Mucosa of descending colon (tissue), 3 donors: ENCODE data around the gene CPED1. TPM values are rescaled to one million over a fixed set of nuclear protein-coding genes. Genes with fewer than 3 reads are reported as not detected.
"Not testable (repeated sequence)": the region's sequence is repeated elsewhere in the genome, so short reads cannot be mapped to it uniquely, and the experiment has no call there.

ENCODE experiments used
- ATAC-seq: fragments of 200-7000 bp; cut with Tn5 transposase; one replicate; pipeline ENCODE4 v1.9.1; 2020; ENCODE audit warnings: mild to moderate bottlenecking, moderate library complexity
- DNase-seq, 3 donors: peaks; one replicate each; pipeline ENCODE4 v3.0.0-alpha.2; 2020
- H3K36me3 ChIP-seq: fragments of 200-600 bp; one replicate; pipeline ENCODE4 v1.8.0; 2021; ENCODE audit warnings: low read depth, mild to moderate bottlenecking
- H3K4me1 ChIP-seq: fragments of 200-600 bp; one replicate; pipeline ENCODE4 v1.8.0; 2021; ENCODE audit warnings: low read depth, mild to moderate bottlenecking
- H3K4me3 ChIP-seq: fragments of 200-600 bp; one replicate; pipeline ENCODE4 v1.8.0; 2021; ENCODE audit warnings: mild to moderate bottlenecking
- H3K9me3 ChIP-seq: fragments of 200-600 bp; one replicate; pipeline ENCODE4 v1.8.0; 2021; ENCODE audit warnings: mild to moderate bottlenecking
- intact Hi-C, 2 donors: fragments of 100-400 bp; cut with DNase I in 1 of 2; cut with micrococcal nuclease in 1 of 2; formaldehyde crosslinking; loops; one replicate each; pipeline versions ENCODE4 v1.11.0 to v1.11.1; 2022; cut with DNase I, micrococcal nuclease
- total RNA-seq, 3 donors: library from RNA; stranded (reverse); fragmentation: NEBNext Ultra II Directional in 2 of 3; extraction: Animal tissue kit (Norgen Biotek cat#: 25700) in 2 of 3; gene quantifications; one replicate each; pipeline versions ENCODE4 v1.2.1 to v1.2.4, GENCODE V29; 2021 to 2023
- TF ChIP-seq, protein P1 (sequence below): fragments of 200-600 bp; IDR thresholded peaks from one replicate; pipeline ENCODE4 v1.8.0; 2022; ENCODE audit warnings: antibody characterized with exemption, mild to moderate bottlenecking
- donor health status: DM: no; HTN: no; CAD: no; lungs with moderate emphysema.
- donor health status: DM: no; HTN: no; CAD: no.
- donor health status: DM: no; HTN: yes; CAD: no.

Gene CPED1
- total RNA-seq, 3 donors from 2014 or later, result 6.5 to 67.7 (median 8.8) TPM

- no peaks in the 10 kb centered on the region for H3K36me3 ChIP-seq
- no peaks in the 10 kb centered on the region for H3K9me3 ChIP-seq
- intact Hi-C loops, result no loop called here
- no peaks in the 10 kb centered on the region for H3K4me1 ChIP-seq
- TF ChIP-seq, protein P1, sequence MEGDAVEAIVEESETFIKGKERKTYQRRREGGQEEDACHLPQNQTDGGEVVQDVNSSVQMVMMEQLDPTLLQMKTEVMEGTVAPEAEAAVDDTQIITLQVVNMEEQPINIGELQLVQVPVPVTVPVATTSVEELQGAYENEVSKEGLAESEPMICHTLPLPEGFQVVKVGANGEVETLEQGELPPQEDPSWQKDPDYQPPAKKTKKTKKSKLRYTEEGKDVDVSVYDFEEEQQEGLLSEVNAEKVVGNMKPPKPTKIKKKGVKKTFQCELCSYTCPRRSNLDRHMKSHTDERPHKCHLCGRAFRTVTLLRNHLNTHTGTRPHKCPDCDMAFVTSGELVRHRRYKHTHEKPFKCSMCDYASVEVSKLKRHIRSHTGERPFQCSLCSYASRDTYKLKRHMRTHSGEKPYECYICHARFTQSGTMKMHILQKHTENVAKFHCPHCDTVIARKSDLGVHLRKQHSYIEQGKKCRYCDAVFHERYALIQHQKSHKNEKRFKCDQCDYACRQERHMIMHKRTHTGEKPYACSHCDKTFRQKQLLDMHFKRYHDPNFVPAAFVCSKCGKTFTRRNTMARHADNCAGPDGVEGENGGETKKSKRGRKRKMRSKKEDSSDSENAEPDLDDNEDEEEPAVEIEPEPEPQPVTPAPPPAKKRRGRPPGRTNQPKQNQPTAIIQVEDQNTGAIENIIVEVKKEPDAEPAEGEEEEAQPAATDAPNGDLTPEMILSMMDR, result no peak
- DNase-seq (no peak), ATAC-seq (no peak)
- H3K4me3 ChIP-seq, result no peak overlapping the region
These were observed 41.8 kb downstream of the CPED1 start for GRCh38 chr7:121030308-121030707.

DNA sequence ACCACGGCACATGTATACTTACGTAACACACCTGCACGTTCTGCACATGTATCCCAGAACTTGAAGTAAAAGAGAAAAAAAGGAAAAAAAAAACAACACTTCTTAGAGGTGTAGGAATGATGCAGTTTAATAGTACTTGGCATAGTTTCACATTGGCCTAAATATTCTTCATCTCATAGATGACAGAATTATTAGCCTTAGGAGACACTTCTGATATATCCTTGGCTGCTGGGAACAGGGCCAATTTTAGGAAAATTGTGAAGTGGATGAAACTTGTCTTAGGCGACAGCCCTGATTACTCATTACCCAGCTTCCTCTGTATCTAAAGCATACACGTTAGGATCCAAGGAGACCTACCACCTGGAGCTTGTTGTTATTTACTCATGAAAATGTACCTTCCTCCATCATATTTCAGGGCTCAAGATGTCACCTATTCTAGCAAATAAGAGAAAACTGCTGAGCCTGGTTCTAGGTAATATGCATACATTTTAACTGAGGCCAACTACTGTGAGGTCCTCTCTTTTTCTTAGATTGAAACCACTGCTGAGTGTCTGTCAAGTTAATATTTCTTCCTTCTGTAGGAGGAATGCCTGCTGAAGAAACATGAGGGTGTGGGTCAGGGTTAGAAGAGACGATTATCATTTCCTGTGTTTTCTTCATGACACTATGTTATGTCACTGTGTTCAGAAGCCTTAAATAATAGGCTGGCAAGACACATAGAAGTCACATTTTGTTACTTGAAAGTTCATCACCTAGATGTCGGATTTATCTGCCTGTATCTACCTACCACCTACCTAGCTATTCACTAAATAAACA lies 44.3 kb downstream of the CPED1 start:
- DNase-seq (no peak), ATAC-seq (no peak)
- Histone ChIP-seq H3K36me3 (no peaks in the 10 kb centered on the region), H3K4me1 (no peaks in the 10 kb centered on the region), H3K4me3 (no peak overlapping the region), H3K9me3 (no peaks in the 10 kb centered on the region)
- TF ChIP-seq, protein P1, result no peak
- intact Hi-C loops, result no loop called here

DNA sequence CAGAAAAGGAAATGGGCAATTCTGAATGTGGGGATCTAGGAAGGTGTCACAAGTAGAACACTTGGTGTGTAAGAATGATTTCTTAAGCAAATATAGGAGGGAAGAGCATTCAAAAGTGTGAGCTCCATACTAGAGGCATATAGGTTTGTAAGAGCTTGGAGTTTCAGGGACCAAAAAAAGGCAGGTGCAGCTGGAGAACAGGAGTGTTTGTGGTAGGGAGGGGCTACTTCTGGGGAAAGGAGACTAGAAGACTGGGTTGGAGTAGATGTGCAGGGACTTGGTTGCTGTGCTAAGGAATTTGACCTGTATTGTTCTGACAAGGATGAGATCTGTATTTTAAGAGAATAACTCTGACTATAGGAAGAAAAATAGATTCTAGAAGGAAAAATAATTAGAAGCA lies 46.4 kb downstream of the CPED1 start:
- Histone ChIP-seq H3K4me1 (no peaks in the 10 kb centered on the region), H3K9me3 (no peaks in the 10 kb centered on the region), H3K36me3 (no peaks in the 10 kb centered on the region), H3K4me3 (no peak overlapping the region)
- TF ChIP-seq, protein P1, result no peak
- intact Hi-C loops, result no loop called here
- no peak for DNase-seq
- ATAC-seq, result no peak

- H3K4me3 ChIP-seq, H3K9me3 ChIP-seq, intact Hi-C loops, H3K4me1 ChIP-seq, DNase-seq, H3K36me3 ChIP-seq, ATAC-seq: not testable (repeated sequence)
These were observed 48.3 kb downstream of the CPED1 start for GRCh38 chr7:121036776-121037175.

DNA sequence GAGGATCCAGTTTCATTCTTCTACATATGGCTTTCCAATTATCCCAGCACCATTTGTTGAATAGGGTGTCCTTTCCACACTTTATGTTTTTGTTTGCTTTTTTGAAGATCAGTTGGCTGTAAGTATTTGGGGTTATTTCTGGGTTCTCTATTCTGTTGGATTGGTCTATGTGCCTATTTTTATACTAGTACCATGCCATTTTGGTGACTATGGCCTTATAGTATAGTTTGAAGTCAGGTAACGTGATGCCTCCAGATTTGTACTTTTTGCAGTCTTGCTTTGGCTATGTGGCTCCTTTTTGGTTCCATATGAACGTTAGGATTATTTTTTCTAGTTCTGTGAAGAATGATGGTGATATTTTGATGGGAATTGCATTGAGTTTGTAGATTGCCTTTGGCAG lies 48.8 kb downstream of the CPED1 start:
- H3K4me3 ChIP-seq, DNase-seq, H3K36me3 ChIP-seq, H3K4me1 ChIP-seq, H3K9me3 ChIP-seq, ATAC-seq, intact Hi-C loops: not testable (repeated sequence)

DNA sequence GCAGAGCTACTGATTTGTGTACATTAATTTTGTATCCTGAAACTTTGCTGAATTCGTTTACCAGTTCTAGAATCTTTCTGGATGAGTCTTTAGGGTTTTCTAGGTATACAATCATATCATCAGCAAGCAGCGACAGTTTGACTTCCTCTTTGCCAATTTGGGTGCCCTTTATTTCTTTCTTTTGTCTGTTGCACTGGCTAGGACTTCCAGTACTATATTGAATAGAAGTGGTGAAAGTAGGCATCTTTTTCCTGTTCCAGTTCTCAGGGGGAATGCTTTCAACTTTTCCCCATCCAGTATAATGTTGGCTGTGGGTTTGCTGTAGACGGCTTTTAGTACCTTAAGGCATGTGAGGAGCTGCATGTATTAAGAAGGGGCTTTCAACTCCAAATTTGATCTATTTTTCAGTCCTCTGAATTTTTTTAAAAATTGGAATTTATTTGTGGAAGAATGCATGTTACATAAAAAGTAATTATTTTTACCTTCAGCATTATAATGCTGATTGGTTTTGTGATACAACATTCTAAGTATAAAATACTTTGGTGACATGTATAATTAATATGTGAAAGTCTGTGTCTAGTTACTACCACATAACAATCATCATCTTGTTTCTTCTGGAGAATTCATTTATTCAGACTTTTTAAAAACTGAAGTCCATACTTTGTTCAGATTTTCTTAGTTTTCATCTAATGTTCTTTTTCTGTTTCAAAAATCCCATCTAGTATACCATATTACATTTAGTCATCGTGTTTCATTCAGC lies 49.6 kb downstream of the CPED1 start:
- Histone ChIP-seq H3K4me3 (no peak overlapping the region), H3K4me1 (no peaks in the 10 kb centered on the region), H3K9me3 (no peaks in the 10 kb centered on the region), H3K36me3 (no peaks in the 10 kb centered on the region)
- intact Hi-C loops, result no loop called here
- DNase-seq, result no peak
- no peak for ATAC-seq
- TF ChIP-seq, protein P1, result no peak
